ENCODE measurements around the gene ROBO2. TPM values are rescaled to one million over a fixed set of nuclear protein-coding genes. Genes with fewer than 3 reads are reported as not detected.

Gene ROBO2
- polyA plus RNA-seq, 1 of the 3 experiments (the other 2 are of a cell fraction): not detected

DNA sequence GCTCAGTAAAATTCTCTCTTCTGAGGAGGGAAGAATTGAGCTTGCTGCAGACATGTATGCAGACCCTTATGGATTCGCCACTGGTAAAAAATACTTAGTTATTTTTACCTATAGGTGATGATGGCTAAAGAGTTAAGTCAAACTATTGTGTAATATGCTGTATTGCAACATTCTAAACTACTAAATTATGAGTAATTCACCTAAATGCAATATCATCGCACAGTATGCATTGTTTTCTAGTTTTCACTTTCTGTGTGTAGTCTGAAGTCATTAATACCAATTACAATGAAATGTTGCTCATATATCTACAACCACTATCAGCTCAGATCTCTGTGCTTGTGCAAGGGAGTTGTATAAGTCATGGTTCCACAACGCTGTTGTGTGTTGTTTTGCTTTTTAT is 48.7 kb upstream of the ROBO2 start:
- TF ChIP-seq GABPA (IDR thresholded peaks at IDR 0.05; ENCODE audit: low read depth) (no peak), FOXJ3 (CRISPR knock-in tag; IDR thresholded peaks at IDR 0.05) (no peak)
- no peak overlapping the region for H3K27ac ChIP-seq (ENCODE audit: low read depth in 2 of 2, low read length in 1 of 2)
- no peaks in the 10 kb centered on the region for H3K36me3 ChIP-seq (replicated peaks in 1 of 2; ENCODE audit: control insufficient read depth in 1 of 2, insufficient read depth in 2 of 2, low read length in 1 of 2)
- no peak overlapping the region for H2AFZ ChIP-seq (ENCODE audit: low read depth)
- ChIA-PET POLR2A (no interaction called here), CTCF (interaction anchor here (0.6 kb wide), 1 partner anchor 264 kb away, joined by 4 read pairs; no protein-coding TSS in a partner anchor)
- H3K9me3 ChIP-seq: no peaks in the 10 kb centered on the region
- DNase-seq: no peak
- H4K20me1 ChIP-seq (ENCODE audit: insufficient read depth): no peaks in the 10 kb centered on the region
- no peak overlapping the region for H3K9ac ChIP-seq
- no peaks in the 10 kb centered on the region for H3K27me3 ChIP-seq (ENCODE audit: insufficient read depth)
- H3K4me3 ChIP-seq (ENCODE audit: low read depth in 2 of 2, low read length in 1 of 2): no peak overlapping the region
- H3K9me2 ChIP-seq: 0 out of 2 replicates have a peak, but pooled peaks cover 4% of the 10 kb centered on the region
- no peak overlapping the region for H3K4me2 ChIP-seq
- H3K4me1 ChIP-seq (ENCODE audit: control insufficient read depth in 1 of 2, insufficient read depth in 2 of 2, low read depth in 1 of 2, low read length in 1 of 2): no peaks in the 10 kb centered on the region; a peak in 1 of 4 replicates
- 54% methylated on average over 3 of the region's 3 CpGs for WGBS (ENCODE audit: low lambda C conversion rate)
- no peaks in the 10 kb centered on the region for H3F3A ChIP-seq (replicated peaks; ENCODE audit: insufficient read depth)
- no peaks in the 10 kb centered on the region for H3K79me2 ChIP-seq (ENCODE audit: insufficient read depth)

DNA sequence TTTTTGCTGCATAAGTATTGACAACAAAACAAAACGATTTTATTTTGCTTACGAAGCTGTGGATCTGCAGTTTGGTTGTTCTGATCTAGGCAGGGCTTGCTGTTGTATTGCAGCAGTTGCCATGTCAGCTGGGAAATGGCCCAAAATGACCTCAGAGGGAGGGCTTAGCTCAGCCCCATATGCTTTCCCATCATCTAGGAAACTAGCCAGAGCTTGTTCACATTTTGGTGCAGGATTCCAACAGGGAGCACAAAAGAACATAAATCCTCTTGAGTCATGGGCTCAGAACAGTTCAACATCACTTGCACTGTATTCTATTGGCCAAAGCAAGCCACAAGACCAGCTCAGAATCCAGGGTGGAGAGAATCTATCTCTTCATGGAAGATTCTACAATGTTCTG is 42.2 kb upstream of the ROBO2 start:
- Histone ChIP-seq H3K4me3 (ENCODE audit: low read depth in 2 of 2, low read length in 1 of 2) (no peak overlapping the region), H2AFZ (ENCODE audit: low read depth) (no peak overlapping the region), H3K9me3 (no peaks in the 10 kb centered on the region), H3K27me3 (ENCODE audit: insufficient read depth) (no peaks in the 10 kb centered on the region), H3K27ac (ENCODE audit: low read depth in 2 of 2, low read length in 1 of 2) (no peak overlapping the region), H3K79me2 (ENCODE audit: insufficient read depth) (no peaks in the 10 kb centered on the region), H4K20me1 (ENCODE audit: insufficient read depth) (no peaks in the 10 kb centered on the region), H3K4me2 (no peak overlapping the region), H3K36me3 (replicated peaks in 1 of 2; ENCODE audit: control insufficient read depth in 1 of 2, insufficient read depth in 2 of 2, low read length in 1 of 2) (no peaks in the 10 kb centered on the region), H3K4me1 (ENCODE audit: control insufficient read depth in 1 of 2, insufficient read depth in 2 of 2, low read depth in 1 of 2, low read length in 1 of 2) (no peaks in the 10 kb centered on the region), H3K9ac (no peak overlapping the region), H3K9me2 (no peaks in the 10 kb centered on the region), H3F3A (replicated peaks; ENCODE audit: insufficient read depth) (no peaks in the 10 kb centered on the region)
- no peak for TF ChIP-seq FOSL2 (IDR thresholded peaks at IDR 0.05; ENCODE audit: borderline replicate concordance, low read depth)
- no peak for TF ChIP-seq YY1 (IDR thresholded peaks at IDR 0.05; ENCODE audit: low read depth)
- no peak for TF ChIP-seq TEAD4 (IDR thresholded peaks at IDR 0.05; ENCODE audit: borderline replicate concordance, insufficient read depth)
- no peak for TF ChIP-seq JUND (IDR thresholded peaks at IDR 0.05)
- TF ChIP-seq, protein P1, sequence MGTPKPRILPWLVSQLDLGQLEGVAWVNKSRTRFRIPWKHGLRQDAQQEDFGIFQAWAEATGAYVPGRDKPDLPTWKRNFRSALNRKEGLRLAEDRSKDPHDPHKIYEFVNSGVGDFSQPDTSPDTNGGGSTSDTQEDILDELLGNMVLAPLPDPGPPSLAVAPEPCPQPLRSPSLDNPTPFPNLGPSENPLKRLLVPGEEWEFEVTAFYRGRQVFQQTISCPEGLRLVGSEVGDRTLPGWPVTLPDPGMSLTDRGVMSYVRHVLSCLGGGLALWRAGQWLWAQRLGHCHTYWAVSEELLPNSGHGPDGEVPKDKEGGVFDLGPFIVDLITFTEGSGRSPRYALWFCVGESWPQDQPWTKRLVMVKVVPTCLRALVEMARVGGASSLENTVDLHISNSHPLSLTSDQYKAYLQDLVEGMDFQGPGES (IDR thresholded peaks at IDR 0.05; ENCODE audit: low read depth, low read length): no peak
- no peak for TF ChIP-seq EZH2phosphoT487 (IDR thresholded peaks at IDR 0.05; ENCODE audit: borderline replicate concordance, low read depth)
- TF ChIP-seq FOXJ3 (CRISPR knock-in tag; IDR thresholded peaks at IDR 0.05): no peak
- WGBS (ENCODE audit: low lambda C conversion rate): 28% methylated on average over 2 of the region's 2 CpGs
- ChIA-PET CTCF (no interaction called here), POLR2A (no interaction called here)
- DNase-seq: no peak

DNA sequence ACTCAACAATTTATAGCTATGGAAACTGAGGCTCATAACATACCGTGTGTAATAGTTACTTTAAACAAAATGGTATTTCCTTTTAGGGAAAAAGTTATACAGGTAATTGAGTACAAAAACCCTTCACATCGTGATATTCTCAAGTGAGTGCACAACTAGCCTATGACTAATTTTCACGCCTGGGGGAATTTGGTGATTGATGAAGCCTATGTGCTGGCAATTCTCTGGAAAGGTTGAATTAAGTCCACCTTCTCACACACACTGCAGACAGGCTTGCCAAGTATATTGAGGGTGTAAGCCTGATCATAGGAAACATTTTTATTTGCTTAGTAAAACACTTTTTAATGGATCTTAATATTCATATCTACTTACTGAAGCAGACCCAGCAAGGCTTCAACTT is 41.3 kb upstream of the ROBO2 start:
- H3K36me3 ChIP-seq (replicated peaks in 1 of 2; ENCODE audit: control insufficient read depth in 1 of 2, insufficient read depth in 2 of 2, low read length in 1 of 2): no peaks in the 10 kb centered on the region
- no peaks in the 10 kb centered on the region for H3K9me3 ChIP-seq
- H3K4me2 ChIP-seq: no peak overlapping the region
- no peaks in the 10 kb centered on the region for H4K20me1 ChIP-seq (ENCODE audit: insufficient read depth)
- H3K27ac ChIP-seq (ENCODE audit: low read depth in 2 of 2, low read length in 1 of 2): no peak overlapping the region
- no peak overlapping the region for H3K4me3 ChIP-seq (ENCODE audit: low read depth in 2 of 2, low read length in 1 of 2)
- ChIA-PET POLR2A (no interaction called here), CTCF (no interaction called here)
- H3K27me3 ChIP-seq (ENCODE audit: insufficient read depth): no peaks in the 10 kb centered on the region
- 39% methylated on average over 3 of the region's 3 CpGs for WGBS (ENCODE audit: low lambda C conversion rate)
- no peak for DNase-seq
- no peaks in the 10 kb centered on the region for H3K4me1 ChIP-seq (ENCODE audit: control insufficient read depth in 1 of 2, insufficient read depth in 2 of 2, low read depth in 1 of 2, low read length in 1 of 2)
- H3K79me2 ChIP-seq (ENCODE audit: insufficient read depth): no peaks in the 10 kb centered on the region
- no peaks in the 10 kb centered on the region for H3F3A ChIP-seq (replicated peaks; ENCODE audit: insufficient read depth)
- no peak overlapping the region for H2AFZ ChIP-seq (ENCODE audit: low read depth)
- H3K9ac ChIP-seq: no peak overlapping the region
- no peaks in the 10 kb centered on the region for H3K9me2 ChIP-seq
- TF ChIP-seq NFIC (IDR thresholded peaks at IDR 0.05; ENCODE audit: borderline replicate concordance) (no peak), EZH2phosphoT487 (IDR thresholded peaks at IDR 0.05; ENCODE audit: borderline replicate concordance, low read depth) (no peak), MXI1 (IDR thresholded peaks at IDR 0.05; ENCODE audit: low read depth, low read length) (no peak), YY1 (IDR thresholded peaks at IDR 0.05; ENCODE audit: low read depth) (no peak), POLR2AphosphoS5 (IDR thresholded peaks at IDR 0.05; ENCODE audit: low read depth, low read length) (no peak)
- TF ChIP-seq, protein P1 (IDR thresholded peaks at IDR 0.05; ENCODE audit: low read depth, low read length): no peak
- TF ChIP-seq, protein P2, sequence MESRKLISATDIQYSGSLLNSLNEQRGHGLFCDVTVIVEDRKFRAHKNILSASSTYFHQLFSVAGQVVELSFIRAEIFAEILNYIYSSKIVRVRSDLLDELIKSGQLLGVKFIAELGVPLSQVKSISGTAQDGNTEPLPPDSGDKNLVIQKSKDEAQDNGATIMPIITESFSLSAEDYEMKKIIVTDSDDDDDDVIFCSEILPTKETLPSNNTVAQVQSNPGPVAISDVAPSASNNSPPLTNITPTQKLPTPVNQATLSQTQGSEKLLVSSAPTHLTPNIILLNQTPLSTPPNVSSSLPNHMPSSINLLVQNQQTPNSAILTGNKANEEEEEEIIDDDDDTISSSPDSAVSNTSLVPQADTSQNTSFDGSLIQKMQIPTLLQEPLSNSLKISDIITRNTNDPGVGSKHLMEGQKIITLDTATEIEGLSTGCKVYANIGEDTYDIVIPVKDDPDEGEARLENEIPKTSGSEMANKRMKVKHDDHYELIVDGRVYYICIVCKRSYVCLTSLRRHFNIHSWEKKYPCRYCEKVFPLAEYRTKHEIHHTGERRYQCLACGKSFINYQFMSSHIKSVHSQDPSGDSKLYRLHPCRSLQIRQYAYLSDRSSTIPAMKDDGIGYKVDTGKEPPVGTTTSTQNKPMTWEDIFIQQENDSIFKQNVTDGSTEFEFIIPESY (IDR thresholded peaks at IDR 0.05; ENCODE audit: borderline replicate concordance, low read depth): no peak

Data from SK-N-SH (cell line).